ENCODE data around the gene L3MBTL3. TPM values are rescaled to one million over a fixed set of nuclear protein-coding genes. Genes with fewer than 3 reads are reported as not detected.

The L3MBTL3 gene
- total RNA-seq, 1 donor from 2014 or later = 11.8 TPM

GRCh38 chr6:130098317-130098716 lies 79.9 kb downstream of the L3MBTL3 start:
- DNase-seq (no peak), ATAC-seq (no peak)
- no peak overlapping the region for H3K27ac ChIP-seq
- no peak for TF ChIP-seq CTCF (IDR thresholded peaks at IDR 0.05)
- H3K4me1 ChIP-seq = no peaks in the 10 kb centered on the region
- no peaks in the 10 kb centered on the region for H3K36me3 ChIP-seq
- no peak overlapping the region for H3K4me3 ChIP-seq
- H3K9me3 ChIP-seq = no peaks in the 10 kb centered on the region
- intact Hi-C loops (cut with DNase I) = no loop called here
- no peaks in the 10 kb centered on the region for H3K27me3 ChIP-seq (ENCODE audit: low read depth)

- ATAC-seq (no peak), DNase-seq (no peak)
- Histone ChIP-seq H3K9me3 (no peaks in the 10 kb centered on the region), H3K4me3 (no peak overlapping the region), H3K27me3 (ENCODE audit: low read depth) (no peaks in the 10 kb centered on the region), H3K36me3 (no peaks in the 10 kb centered on the region), H3K4me1 (no peaks in the 10 kb centered on the region), H3K27ac (no peak overlapping the region)
- TF ChIP-seq CTCF (IDR thresholded peaks at IDR 0.05) = no peak
- intact Hi-C loops (cut with DNase I) = no loop called here
Observed at GRCh38 chr6:130099119-130099518, 80.7 kb downstream of the L3MBTL3 start.

GRCh38 chr6:130105996-130106704 lies 87.8 kb downstream of the L3MBTL3 start:
- Histone ChIP-seq H3K9me3 (peaks cover 4% of the 10 kb centered on the region), H3K27me3 (ENCODE audit: low read depth) (no peaks in the 10 kb centered on the region), H3K27ac (no peak overlapping the region), H3K4me3 (no peak overlapping the region), H3K4me1 (no peaks in the 10 kb centered on the region), H3K36me3 (no peaks in the 10 kb centered on the region)
- no peak for ATAC-seq
- intact Hi-C loops (cut with DNase I) = no loop called here
- DNase-seq = no peak
- TF ChIP-seq CTCF (IDR thresholded peaks at IDR 0.05) = no peak

GRCh38 chr6:130107710-130108109 lies 89.3 kb downstream of the L3MBTL3 start:
- DNase-seq (no peak), ATAC-seq (no peak)
- Histone ChIP-seq H3K4me3 (no peak overlapping the region), H3K27me3 (ENCODE audit: low read depth) (no peaks in the 10 kb centered on the region), H3K4me1 (no peaks in the 10 kb centered on the region), H3K9me3 (peaks cover 4% of the 10 kb centered on the region), H3K27ac (no peak overlapping the region), H3K36me3 (no peaks in the 10 kb centered on the region)
- intact Hi-C loops (cut with DNase I) = no loop called here
- TF ChIP-seq CTCF (IDR thresholded peaks at IDR 0.05) = no peak

GRCh38 chr6:130111031-130111430 lies 92.7 kb downstream of the L3MBTL3 start:
- intact Hi-C loops (cut with DNase I) = no loop called here
- no peak for TF ChIP-seq CTCF (IDR thresholded peaks at IDR 0.05)
- H3K9me3 ChIP-seq = peaks cover 4% of the 10 kb centered on the region
- H3K4me1 ChIP-seq = no peaks in the 10 kb centered on the region
- H3K27ac ChIP-seq = no peak overlapping the region
- no peak for ATAC-seq
- no peaks in the 10 kb centered on the region for H3K27me3 ChIP-seq (ENCODE audit: low read depth)
- no peak for DNase-seq
- no peak overlapping the region for H3K4me3 ChIP-seq
- no peaks in the 10 kb centered on the region for H3K36me3 ChIP-seq

All from lower lobe of right lung (tissue), 2 donors.